ENCODE measurements around the gene G3BP1.

The G3BP1 gene

GRCh38 chr5:151757233-151758140, 14.3 kb upstream of the G3BP1 start:
- peak; percentile 18 for DNase-seq
- Histone ChIP-seq H3K4me3 (ENCODE audit: low read depth, low read length) (peak overlapping the region; percentile 85), H3K36me3 (replicated peaks) (no peaks in the 10 kb centered on the region), H3K27me3 (replicated peaks) (no peaks in the 10 kb centered on the region), H3K27ac (peak overlapping the region; percentile 54)
- in situ Hi-C loops (cut with HindIII; ENCODE audit: low pct_ligation_motif_present, low sequenced_read_pairs) = no loop called here
- no peak for TF ChIP-seq CTCF (IDR thresholded peaks at IDR 0.05; ENCODE audit: low read depth, low read length, missing control alignments)

- Histone ChIP-seq H3K27me3 (replicated peaks) (no peaks in the 10 kb centered on the region), H3K36me3 (replicated peaks) (no peaks in the 10 kb centered on the region), H3K27ac (peak overlapping the region; percentile 54), H3K4me3 (ENCODE audit: low read depth, low read length) (peak overlapping the region; percentile 85)
- in situ Hi-C loops (cut with HindIII; ENCODE audit: low pct_ligation_motif_present, low sequenced_read_pairs) = no loop called here
- no peak for TF ChIP-seq CTCF (IDR thresholded peaks at IDR 0.05; ENCODE audit: low read depth, low read length, missing control alignments)
- DNase-seq = no peak
Measured at GRCh38 chr5:151758141-151758429, 13.7 kb upstream of the G3BP1 start.

- Histone ChIP-seq H3K27me3 (replicated peaks) (no peaks in the 10 kb centered on the region), H3K27ac (peak within 1 kb of the TSS; percentile 54), H3K36me3 (replicated peaks) (no peaks in the 10 kb centered on the region), H3K4me3 (ENCODE audit: low read depth, low read length) (peak within 1 kb of the TSS; percentile 85)
- DNase-seq = peak; percentile 83
- peak; percentile 7 for TF ChIP-seq CTCF (IDR thresholded peaks at IDR 0.05; ENCODE audit: low read depth, low read length, missing control alignments)
- in situ Hi-C loops (cut with HindIII; ENCODE audit: low pct_ligation_motif_present, low sequenced_read_pairs) = no loop called here
Measured at GRCh38 chr5:151758430-151759241, 13.1 kb upstream of the G3BP1 start, which contains the start of gene ATOX1. Gene ATOX1 (minus strand): TSS chr5:151758631. CDS start chr5:151758551, 80 bp downstream.

GRCh38 chr5:151764801-151765200, 7.0 kb upstream of the G3BP1 start:
- Histone ChIP-seq H3K27ac (no peak overlapping the region), H3K36me3 (replicated peaks) (no peaks in the 10 kb centered on the region), H3K4me3 (ENCODE audit: low read depth, low read length) (no peak overlapping the region), H3K27me3 (replicated peaks) (no peaks in the 10 kb centered on the region)
- DNase-seq = no peak
- in situ Hi-C loops (cut with HindIII; ENCODE audit: low pct_ligation_motif_present, low sequenced_read_pairs) = no loop called here
- no peak for TF ChIP-seq CTCF (IDR thresholded peaks at IDR 0.05; ENCODE audit: low read depth, low read length, missing control alignments)

- in situ Hi-C loops (cut with HindIII; ENCODE audit: low pct_ligation_motif_present, low sequenced_read_pairs) = no loop called here
Measured at GRCh38 chr5:151766975-151767374, 4.8 kb upstream of the G3BP1 start.

More at GRCh38 chr5:151766975-151767374, 4.8 kb upstream of the G3BP1 start:
- no peak for DNase-seq
- Histone ChIP-seq H3K27ac (no peak overlapping the region), H3K27me3 (replicated peaks) (no peaks in the 10 kb centered on the region), H3K36me3 (replicated peaks) (no peaks in the 10 kb centered on the region), H3K4me3 (ENCODE audit: low read depth, low read length) (no peak overlapping the region)
- TF ChIP-seq CTCF (IDR thresholded peaks at IDR 0.05; ENCODE audit: low read depth, low read length, missing control alignments) = no peak

Data from brain microvascular endothelial cell (primary cell).